ENCODE results near the gene NASP.

GRCh38 chr1:45536886-45537285 lies 47.0 kb upstream of the NASP start:
- TF ChIP-seq CTCF (IDR thresholded peaks at IDR 0.05; ENCODE audit: low read depth, low read length) = no peak
- TF ChIP-seq POLR2A (IDR thresholded peaks at IDR 0.05; ENCODE audit: extremely low read depth, insufficient read length) = no peak
